Measurements from ENCODE around the gene PLEKHA6.

Gene PLEKHA6

GRCh38 chr1:204295671-204296070, 64.1 kb downstream of the PLEKHA6 start:
- ATAC-seq = no peak
- TF ChIP-seq PATZ1 (CRISPR knock-in tag; IDR thresholded peaks at IDR 0.05; ENCODE audit: borderline replicate concordance) = no peak
- TF ChIP-seq BACH2 (CRISPR knock-in tag; IDR thresholded peaks at IDR 0.05; ENCODE audit: borderline replicate concordance) = no peak
- TF ChIP-seq ZFP3 (CRISPR knock-in tag; IDR thresholded peaks at IDR 0.05) = no peak
- no peak for TF ChIP-seq ZC3H10 (CRISPR knock-in tag; IDR thresholded peaks at IDR 0.05)
- no peak for TF ChIP-seq SNAI2 (CRISPR knock-in tag; IDR thresholded peaks at IDR 0.05)
- TF ChIP-seq GLIS3 (CRISPR knock-in tag; IDR thresholded peaks at IDR 0.05) = no peak
- no peak for TF ChIP-seq POU6F1 (CRISPR knock-in tag; IDR thresholded peaks at IDR 0.05; ENCODE audit: borderline replicate concordance, low read depth)
- TF ChIP-seq TCF4 (CRISPR knock-in tag; IDR thresholded peaks at IDR 0.05; ENCODE audit: borderline replicate concordance) = no peak
- no peak for TF ChIP-seq ARNTL (CRISPR knock-in tag; IDR thresholded peaks at IDR 0.05; ENCODE audit: borderline replicate concordance, low read depth)
- TF ChIP-seq CSDC2 (CRISPR knock-in tag; IDR thresholded peaks at IDR 0.05) = no peak
- no peak for TF ChIP-seq OSR1 (CRISPR knock-in tag; IDR thresholded peaks at IDR 0.05)
- no peak for TF ChIP-seq ZNF70 (CRISPR knock-in tag; IDR thresholded peaks at IDR 0.05)
- TF ChIP-seq TOX (CRISPR knock-in tag; IDR thresholded peaks at IDR 0.05; ENCODE audit: borderline replicate concordance) = no peak
- no peak for TF ChIP-seq RARB (CRISPR knock-in tag; IDR thresholded peaks at IDR 0.05)
- TF ChIP-seq TSHZ2 (CRISPR knock-in tag; IDR thresholded peaks at IDR 0.05) = no peak
- TF ChIP-seq ISL1 (CRISPR knock-in tag; IDR thresholded peaks at IDR 0.05) = no peak
- no peak for TF ChIP-seq ESRRG (CRISPR knock-in tag; IDR thresholded peaks at IDR 0.05)
- TF ChIP-seq, protein P1, sequence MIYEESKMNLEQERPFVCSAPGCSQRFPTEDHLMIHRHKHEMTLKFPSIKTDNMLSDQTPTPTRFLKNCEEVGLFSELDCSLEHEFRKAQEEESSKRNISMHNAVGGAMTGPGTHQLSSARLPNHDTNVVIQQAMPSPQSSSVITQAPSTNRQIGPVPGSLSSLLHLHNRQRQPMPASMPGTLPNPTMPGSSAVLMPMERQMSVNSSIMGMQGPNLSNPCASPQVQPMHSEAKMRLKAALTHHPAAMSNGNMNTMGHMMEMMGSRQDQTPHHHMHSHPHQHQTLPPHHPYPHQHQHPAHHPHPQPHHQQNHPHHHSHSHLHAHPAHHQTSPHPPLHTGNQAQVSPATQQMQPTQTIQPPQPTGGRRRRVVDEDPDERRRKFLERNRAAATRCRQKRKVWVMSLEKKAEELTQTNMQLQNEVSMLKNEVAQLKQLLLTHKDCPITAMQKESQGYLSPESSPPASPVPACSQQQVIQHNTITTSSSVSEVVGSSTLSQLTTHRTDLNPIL (CRISPR knock-in tag; IDR thresholded peaks at IDR 0.05; ENCODE audit: low read depth) = no peak
- TF ChIP-seq ZNF565 (CRISPR knock-in tag; conservative IDR thresholded peaks at IDR 0.05; ENCODE audit: low read depth) = no peak

DNA sequence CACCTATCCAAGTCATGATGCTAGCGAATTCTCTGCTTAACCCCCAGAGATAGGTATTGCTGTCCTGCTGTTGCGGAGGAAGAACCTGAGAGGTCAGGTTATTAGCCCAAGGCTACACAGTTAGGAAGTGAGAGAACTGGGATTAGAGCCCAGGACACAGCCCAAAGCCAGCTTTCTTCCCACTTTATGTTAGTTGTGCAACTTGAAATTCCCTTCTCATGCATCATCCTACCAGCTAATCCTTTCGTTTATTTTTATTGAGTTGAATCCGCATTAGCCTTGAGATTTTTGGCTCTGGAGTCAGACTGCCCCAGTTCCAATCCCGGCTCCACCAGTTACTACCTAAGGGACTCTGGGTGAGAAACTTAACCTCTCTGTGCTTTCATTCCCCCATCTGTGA, 65.4 kb downstream of the PLEKHA6 start:
- no peak for ATAC-seq
- TF ChIP-seq RARB (CRISPR knock-in tag; IDR thresholded peaks at IDR 0.05) (no peak), TCF4 (CRISPR knock-in tag; IDR thresholded peaks at IDR 0.05; ENCODE audit: borderline replicate concordance) (no peak), PATZ1 (CRISPR knock-in tag; IDR thresholded peaks at IDR 0.05; ENCODE audit: borderline replicate concordance) (no peak), BACH2 (CRISPR knock-in tag; IDR thresholded peaks at IDR 0.05; ENCODE audit: borderline replicate concordance) (no peak), TSHZ2 (CRISPR knock-in tag; IDR thresholded peaks at IDR 0.05) (no peak), POU6F1 (CRISPR knock-in tag; IDR thresholded peaks at IDR 0.05; ENCODE audit: borderline replicate concordance, low read depth) (no peak), ZNF8 (CRISPR knock-in tag; IDR thresholded peaks at IDR 0.05) (no peak), PPARA (CRISPR knock-in tag; IDR thresholded peaks at IDR 0.05; ENCODE audit: borderline replicate concordance) (no peak)
- TF ChIP-seq, protein P1 (CRISPR knock-in tag; IDR thresholded peaks at IDR 0.05; ENCODE audit: low read depth) = no peak
